ENCODE results near the gene COLEC12.

GRCh38 chr18:362311-363290, 137.9 kb downstream of the COLEC12 start:
- TF ChIP-seq, protein P1, sequence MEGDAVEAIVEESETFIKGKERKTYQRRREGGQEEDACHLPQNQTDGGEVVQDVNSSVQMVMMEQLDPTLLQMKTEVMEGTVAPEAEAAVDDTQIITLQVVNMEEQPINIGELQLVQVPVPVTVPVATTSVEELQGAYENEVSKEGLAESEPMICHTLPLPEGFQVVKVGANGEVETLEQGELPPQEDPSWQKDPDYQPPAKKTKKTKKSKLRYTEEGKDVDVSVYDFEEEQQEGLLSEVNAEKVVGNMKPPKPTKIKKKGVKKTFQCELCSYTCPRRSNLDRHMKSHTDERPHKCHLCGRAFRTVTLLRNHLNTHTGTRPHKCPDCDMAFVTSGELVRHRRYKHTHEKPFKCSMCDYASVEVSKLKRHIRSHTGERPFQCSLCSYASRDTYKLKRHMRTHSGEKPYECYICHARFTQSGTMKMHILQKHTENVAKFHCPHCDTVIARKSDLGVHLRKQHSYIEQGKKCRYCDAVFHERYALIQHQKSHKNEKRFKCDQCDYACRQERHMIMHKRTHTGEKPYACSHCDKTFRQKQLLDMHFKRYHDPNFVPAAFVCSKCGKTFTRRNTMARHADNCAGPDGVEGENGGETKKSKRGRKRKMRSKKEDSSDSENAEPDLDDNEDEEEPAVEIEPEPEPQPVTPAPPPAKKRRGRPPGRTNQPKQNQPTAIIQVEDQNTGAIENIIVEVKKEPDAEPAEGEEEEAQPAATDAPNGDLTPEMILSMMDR (IDR thresholded peaks at IDR 0.05) = no peak
- TF ChIP-seq POLR2A (IDR thresholded peaks at IDR 0.05) (no peak), EP300 (IDR thresholded peaks at IDR 0.05) (no peak), POLR2AphosphoS5 (IDR thresholded peaks at IDR 0.05) (no peak)
